Activated CD4-positive, CD25-positive, alpha-beta regulatory T cell treated with anti-CD3 and anti-CD28 coated beads, Interleukin-2, amount 50 U/mL, for 24 hours (primary cell): ENCODE results near the gene GGCX.

Experiments
- ATAC-seq, 2 donors: fragments of 150-1000 bp; cut with Tn5 transposase; one replicate each; pipeline ENCODE4 v1.10.0; 2021; ENCODE audit warnings: mild to moderate bottlenecking in 1 of 2, moderate library complexity in 1 of 2

The GGCX gene

DNA sequence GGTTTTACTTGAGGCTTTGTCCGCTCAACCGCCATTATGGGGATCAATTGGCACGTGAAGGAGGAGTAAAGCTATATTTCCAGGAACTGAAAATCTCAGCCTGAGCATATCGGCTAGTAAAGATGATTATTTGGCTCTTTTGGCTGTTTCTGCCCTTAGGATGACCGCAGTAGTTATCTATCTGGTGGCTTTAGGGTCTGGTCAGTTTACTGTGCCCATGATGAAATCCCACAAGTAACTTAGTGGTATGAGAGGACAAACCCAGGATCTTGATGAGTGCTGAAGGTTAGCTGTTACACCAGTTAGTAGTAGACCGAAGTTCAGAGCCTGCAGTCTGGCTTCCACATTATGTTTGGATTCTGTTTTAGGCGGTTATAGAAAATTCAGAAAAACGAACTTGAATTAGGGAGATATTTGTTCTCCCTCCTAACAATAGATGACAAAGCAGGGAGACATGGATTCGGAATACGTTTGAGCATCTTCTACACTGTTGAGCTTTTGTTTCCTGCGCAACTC lies 21.1 kb downstream of the GGCX start:
- ATAC-seq = no peak

DNA sequence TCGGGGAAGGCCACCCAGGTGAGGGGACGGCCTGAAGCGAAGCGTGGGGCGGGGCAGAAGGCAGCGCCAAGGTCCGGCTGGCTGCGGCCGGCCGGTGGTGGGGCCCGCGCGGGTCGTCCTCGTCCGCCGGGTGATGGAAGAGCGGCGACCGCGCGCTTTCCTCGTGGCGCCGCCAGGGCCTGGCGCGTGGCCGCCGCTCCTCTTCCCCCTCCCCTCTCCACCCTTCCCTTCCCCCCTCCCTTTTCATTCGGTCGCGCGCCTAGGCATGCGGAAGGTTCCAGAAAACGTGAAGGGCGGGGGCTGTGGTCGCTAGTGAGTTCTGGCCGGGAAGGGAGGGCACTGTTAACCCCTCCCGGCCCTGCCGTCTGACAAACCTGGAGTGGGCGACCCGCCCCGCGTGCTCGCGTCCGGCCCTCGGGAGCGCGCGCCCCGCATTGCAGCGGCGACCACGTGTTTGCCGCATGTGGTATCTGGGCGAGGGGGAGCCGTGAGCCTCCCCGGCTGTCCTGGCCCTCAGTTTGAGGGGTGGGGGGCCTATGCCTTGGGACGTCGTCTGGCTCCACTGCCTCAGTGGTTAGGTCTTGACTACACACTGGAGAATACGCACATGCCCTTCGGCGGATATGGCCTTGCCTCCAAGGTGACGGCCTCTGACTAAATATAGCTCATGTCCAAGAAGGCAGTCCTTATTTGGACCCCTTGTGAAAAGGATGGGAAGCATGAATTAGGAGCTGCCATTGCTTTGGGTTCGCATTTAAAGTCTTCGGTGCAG lies 21.7 kb downstream of the GGCX start:
- peak; percentile 47 to 48 for ATAC-seq

DNA sequence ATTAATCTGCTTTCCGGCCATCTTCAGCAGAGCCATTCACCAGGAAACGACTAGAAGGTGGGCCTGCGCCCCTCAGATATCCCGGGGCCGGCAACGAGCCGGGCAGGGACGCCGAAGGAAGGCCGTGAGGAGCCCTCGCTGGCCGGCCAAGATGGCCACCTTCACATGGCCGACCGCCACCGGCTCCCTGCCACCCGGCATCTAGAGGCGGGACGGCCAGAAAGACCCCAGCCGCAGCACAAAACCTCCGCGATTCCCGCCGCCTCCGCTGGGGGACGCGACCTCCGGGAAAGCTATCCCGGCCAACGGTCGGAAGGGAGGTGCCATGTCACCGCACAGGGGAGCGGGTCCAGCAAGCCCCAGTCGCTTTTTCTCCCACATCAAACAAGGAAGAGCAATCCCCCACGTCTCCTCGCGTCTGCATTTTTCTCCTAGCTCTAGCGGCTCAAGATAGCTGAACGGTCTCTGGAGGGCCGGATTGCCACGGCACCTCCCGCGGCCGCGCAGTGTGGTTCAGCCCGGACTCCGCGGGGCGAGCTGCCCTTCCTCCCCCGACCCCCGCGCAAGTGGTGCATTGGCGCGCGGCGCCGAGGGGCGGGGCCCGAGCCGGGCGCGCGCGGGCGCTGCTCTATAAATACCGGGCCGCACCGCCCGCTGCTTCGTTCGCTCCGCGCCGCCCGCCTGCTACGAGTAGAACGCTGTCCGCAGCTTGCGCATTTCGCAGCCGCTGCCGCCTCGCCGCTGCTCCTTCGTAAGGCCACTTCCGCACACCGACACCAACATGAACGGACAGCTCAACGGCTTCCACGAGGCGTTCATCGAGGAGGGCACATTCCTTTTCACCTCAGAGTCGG lies 22.6 kb downstream of the GGCX start, which contains the start of gene MAT2A:
TSS of gene MAT2A (plus strand) at position 662 of the 854 bp plus-strand sequence. CDS start at position 782, 120 bp downstream.
- ATAC-seq = peak; percentile 76 to 83

DNA sequence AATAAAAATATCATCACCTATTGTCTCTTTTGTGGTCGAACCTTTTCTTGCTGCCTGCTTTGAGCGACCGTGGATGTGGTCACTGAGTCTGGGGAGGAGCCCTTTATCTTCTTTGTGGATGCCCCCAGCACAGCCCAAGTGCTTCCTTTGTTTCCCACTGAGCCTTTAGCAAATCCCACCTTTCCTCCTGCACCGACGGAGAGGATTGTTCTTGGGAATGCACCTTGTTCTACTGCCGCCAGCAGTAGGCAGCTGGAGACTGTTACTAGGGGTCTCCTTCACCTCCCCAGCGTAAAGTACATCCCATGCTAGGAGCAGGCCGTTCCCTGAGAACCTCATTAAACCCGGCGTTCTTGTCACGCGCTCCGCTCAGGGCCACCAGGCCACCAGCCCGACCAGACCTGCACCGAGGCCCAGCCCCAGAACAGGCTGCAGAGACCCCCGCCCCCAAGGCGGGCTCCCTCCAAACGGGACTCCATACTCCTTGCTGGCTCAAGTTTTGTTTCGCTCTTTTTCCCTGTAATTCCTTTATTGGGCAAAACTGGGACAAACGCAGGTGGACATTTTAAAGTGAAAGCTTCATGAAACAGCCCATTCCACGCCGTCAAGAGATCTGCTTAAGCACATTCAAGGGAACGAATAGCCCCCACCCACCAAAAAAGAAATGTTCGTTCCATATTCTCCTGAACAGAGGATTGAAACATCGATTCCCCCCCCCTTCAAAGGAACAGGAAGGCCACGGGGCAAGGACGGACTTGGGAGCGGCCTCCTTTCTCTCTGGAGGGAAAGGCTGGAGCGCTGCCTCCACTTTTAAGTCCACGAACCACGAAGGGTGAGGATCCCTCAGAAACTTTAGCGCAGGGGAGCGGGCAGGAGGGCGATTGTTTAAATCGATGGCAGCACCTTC lies 23.4 kb downstream of the GGCX start:
- no peak for ATAC-seq

DNA sequence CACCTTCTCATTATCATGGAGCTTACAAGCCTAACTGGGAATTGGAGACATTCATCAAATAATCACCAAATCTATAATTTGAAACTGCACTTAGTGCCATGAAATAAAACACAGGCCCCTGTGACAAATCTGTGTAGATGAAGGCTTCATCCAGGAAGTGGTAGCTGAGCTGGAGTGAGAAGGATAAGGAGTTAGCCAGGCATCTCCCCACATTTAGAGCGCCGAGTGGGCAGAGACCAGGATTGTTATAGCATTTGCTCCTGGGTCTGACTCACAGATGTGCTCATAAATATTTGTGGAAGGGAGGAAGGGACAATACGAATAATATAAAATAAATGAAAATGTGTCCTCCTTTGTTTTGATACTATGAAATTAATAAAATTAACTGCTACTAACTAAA lies 24.8 kb downstream of the GGCX start:
- no peak for ATAC-seq

DNA sequence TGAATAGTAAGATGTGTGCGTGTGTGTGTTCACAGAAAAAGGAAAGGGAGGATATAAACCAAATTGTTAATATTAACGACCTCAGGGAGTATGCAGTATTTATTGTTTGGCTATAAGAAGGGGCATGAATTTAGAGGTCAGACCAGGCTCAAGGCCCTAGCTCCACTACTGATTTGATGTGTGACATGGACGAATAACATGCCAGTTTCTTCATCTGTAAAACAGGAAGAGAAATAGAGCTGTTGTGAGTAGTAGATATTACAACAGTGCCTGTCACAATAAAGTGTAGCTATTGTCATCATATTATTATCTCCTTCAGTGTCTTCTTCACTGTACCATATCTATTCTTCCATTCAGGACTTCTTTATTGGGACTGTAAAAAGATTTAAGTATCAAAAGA lies 26.4 kb downstream of the GGCX start:
- no peak for ATAC-seq

DNA sequence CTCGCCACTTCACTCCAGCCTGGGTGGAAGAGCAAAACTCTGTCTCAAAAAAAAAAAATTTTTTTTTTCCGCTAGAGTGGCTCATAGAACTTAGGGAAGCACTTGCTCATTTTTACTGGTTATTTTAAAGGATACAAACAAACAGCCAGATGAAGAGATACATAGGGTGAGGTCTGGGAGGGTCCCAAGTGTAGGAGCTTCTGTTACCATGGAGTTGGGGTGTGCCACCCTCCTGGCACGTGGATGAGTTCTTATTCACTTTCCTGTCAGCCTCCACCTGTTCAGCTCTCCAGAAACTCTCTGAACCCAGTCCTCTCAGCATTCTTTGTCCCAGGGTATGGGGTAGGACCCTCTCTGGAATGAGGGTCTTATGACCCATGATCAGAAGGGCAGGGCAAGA lies 27.2 kb downstream of the GGCX start:
- no peak for ATAC-seq

DNA sequence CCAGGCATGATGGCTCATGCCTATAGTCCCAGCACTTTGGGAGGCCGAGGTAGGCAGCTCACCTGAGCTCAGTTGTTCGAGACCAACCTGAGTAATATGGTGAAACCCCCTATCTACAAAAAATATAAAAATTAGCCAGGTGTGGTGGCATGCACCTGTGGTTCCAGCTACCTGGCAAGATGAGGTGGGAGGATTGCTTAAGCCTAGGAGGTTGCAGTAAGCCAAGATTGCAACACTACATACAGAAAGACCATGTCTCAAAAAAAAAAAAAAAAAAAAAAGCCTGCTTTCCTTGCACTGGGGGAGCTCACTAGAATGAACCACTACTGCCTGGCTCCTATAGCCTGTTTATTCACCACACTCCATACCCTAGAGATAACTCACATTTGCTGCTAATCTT lies 29.7 kb downstream of the GGCX start:
- ATAC-seq = no peak

DNA sequence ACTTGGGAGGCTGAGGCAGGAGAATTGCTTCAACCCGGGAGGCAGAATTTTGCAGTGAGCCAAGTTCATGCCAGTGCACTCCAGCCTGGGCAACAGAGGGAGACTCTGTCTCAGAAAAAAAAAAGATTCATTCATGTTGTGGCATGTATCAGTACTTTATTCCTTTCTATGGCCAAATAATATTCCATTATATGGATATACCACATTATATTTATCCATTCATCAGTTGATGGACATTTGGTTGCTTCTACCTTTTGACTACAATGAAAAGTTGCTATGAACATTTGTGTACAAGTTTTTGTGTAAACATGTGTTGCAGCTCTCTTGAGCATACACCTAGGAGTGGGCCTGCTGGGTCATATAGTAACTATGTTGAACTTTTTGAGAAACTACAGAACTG lies 31.5 kb downstream of the GGCX start:
- no peak for ATAC-seq

DNA sequence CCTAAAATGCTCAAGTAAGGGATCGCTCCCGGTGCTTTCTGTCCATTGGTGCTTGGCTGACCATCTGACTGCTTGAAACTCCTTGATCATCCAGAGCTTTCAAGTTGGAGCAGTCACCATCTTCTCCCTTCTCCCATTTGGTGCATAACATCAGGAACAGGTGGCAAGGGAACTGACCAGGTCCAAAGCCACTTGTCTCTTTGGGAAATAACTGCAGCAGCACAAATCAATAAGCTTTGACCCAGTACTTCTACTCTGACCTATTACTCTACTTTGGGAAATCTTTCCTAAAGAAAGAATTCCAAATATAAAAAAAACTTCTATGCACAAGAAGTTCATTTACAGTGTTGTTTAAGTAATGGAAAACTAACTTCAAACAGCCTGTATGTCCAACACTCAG lies 32.9 kb downstream of the GGCX start:
- no peak for ATAC-seq

DNA sequence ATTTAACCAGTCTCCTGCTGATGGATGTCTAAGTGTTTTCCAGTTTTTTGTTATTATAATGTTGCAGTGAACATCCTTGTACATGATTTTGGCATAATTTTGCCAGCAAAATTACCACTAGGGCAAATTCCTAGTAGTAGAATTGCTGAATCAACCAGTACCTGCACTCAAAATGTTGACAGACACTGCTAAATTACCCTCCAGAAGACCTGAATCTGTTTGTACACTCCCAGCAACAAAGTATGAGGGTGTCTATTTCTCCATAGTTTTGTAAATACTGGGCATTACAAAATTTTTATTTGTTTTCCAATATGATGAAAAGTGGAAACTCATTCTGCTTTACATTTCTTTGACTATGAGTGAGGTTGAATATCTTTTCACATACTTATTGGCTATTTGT lies 33.5 kb downstream of the GGCX start:
- no peak for ATAC-seq

DNA sequence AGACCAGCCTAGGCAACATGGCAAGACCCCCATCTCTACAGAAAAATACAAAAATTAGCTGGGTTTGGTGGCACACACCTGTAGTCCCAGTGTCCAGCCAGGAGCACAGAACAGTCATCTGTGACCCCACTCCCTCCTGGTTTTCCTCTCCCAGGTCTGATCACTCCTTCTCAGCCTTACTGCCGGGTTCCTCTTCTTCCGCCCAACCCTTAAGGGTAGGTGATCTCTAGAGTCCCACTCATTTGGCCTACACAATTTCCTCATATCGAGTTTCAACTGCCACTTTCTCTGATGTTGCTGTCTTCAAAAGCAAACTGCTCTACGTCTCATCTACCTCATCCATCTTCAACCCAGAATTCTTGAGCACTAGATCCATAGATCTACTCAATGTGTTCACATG lies 35.7 kb downstream of the GGCX start:
- no peak for ATAC-seq

DNA sequence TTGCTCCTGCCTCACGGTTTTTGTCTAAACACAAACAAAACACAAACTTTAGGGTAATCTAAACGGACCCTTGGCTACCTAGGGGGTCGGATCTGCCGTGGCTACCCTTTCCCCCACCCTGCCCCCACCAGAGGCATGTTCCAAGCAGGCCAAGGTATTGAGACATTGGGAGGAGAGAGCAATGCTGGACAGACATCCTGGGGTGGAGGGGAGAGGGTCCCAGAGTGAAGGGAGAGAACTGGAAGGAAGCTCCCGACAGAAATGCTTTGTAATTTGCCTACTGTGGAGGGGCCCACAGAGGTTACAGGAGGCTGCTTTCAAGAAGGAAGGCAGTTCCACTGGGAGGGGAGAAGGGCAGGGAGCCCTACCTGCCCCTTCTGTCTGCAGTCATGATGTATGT lies 36.3 kb downstream of the GGCX start:
- no peak for ATAC-seq

DNA sequence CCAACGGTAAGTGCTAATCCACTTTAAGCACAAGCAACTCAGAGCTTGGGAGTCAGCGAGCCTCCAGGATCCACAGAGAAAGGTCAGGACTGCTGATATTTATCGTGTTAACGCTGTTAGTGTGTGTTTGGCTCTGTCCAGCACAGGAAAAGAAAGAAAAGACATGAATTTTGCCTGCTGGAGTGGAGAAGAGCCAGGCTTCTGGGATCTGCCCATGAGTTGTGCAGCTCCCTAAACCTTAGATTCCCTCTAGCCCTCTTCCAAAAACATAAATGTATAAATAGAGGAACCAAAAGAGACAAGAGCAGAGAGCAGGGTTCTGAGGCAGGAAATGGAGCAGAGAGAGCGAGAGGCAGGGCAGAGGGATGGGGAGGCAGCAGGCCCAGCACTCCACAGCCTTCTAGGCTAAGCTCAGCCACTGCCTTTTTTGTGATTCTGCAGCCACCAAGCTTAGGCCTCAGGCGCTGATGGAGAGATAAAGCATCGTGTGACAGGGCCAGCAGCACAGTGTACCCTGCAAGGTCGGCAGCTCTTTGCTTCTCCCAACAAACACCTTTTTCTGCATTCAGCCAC lies 36.9 kb downstream of the GGCX start:
- ATAC-seq = no peak

DNA sequence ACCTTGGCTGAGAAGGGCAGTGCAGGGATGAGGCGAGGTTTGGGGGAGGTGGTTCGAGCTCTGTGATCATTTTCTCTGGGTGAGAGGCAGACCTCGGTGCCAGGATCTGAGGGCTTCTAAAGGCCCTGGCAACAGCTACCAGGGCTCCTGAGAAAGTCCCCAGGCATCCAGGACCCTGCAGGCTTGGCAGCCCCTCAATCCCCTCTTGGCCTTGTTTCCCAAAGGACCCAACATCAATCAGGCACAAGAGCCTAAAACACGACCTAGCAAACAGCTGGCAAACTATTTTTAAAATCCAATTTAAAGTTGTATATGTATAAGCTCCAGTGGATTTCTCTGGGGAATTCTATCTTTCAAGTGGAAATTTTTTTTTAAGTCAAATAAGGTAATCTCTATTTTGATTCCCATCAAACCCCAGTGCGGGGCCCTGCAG lies 37.4 kb downstream of the GGCX start:
- ATAC-seq = no peak

DNA sequence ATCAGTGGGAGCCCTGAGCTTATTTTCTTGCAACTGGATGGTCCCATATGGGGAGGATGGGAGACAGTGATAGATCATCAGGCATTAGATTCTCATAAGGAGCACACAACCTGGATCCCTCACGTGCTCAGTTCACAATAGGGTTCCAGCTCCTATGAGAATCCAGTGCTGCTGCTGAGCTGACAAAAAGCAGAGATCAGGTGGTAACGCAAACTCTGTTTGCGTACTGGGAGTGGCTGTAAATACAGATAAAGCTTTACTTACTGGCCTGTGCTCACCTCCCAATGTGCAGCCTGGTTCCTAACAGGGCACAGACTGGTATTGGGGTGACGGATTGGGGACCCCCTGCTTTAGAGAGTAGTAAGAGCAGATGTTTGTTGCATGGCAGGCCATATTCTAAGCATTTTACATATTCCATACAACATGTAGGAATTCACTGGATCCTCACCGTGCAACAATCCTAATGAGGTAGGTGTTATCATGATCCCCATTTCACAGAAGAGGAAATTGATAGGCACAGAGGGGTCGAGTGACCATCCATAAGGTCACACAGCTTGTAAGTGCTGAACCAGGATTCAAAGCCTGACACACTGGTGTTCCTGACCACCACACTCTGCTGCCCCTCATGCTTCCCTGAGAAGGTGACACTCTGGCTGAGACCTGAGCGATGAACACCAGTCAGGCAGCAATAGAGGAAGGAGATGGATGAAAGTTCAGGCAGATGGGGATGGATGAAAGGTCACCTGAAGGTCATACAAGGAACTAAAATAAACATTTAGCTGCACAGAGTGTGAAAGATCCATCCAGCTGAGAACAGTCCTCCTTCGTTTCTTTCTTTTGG lies 38.0 kb downstream of the GGCX start:
- no peak for ATAC-seq

DNA sequence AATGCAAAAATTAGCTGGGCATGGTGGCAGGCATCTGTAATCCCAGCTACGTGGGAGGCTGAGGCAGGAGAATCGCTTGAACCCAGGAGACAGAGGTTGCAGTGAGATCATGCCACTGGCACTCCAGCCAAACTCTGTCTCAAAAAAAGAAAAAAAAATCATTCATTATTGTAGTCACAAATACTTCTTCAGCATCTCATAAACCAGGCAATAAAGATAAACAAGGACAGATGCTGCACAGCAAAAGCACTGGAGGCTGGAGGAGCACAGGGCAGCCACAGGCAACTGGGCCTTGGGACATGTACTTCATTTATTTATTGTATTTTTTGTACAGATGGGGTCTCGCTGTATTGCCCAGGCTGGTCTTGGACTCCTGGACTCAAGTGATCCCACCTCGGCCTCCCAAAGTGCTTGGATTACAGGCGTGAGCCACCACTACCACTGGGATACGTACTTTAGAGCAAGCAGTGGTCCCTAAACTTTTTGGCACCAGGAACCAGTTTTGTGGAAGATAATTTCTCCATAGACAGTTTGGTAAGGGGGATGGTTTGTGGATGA lies 39.1 kb downstream of the GGCX start:
- ATAC-seq = no peak

DNA sequence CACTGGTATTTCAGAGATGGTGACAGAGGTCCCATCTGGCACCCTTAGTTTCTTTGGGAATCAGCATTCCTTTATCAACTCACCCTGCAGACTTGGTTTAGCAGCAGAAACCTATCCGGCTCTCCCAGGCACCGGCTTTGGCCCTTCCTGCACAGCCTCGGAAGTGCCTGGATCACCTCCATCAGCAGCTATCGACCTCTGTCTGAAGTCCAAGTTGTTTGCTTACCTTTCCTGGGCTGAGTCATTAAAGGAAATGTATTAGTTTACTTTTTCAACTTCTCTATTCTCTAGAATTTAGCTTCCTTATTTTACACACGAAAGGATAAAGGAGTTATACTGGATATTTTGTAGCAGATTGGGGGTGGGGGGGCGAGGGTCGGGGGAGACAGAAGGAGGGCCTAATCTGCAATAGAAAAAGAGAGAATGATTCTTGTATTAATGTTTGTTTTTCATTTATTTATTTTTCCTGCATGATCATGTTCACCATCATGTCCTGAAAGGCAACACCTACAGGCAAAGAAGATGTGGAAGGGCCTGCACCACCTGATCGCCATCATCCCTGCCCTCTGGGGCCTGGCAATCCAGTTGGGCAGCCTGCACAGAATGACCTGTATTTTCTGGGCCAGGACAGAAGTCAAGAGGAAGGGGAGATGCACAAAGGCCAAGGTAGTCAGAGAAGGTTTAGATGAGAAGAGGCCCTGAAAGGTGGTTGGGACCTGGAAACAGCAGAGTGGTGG lies 44.5 kb downstream of the GGCX start:
- no peak for ATAC-seq

DNA sequence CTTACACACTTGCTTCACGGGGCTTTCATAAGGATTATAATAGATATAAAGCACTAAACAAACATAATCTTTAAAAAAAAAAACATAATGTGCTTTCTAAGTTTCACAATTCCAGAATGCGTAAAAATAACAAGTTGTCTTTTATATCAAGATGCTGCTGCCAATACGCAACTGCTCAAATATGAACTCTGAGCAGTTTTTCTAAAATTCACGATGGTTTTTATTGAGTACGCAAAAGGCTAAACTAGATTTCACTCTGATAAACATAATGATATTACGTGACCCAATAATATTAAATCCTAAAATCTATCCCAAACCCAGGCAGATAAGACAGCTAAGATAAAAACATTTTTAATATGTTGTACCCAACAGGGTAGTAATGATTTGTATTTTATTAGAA lies 47.0 kb downstream of the GGCX start:
- ATAC-seq = no peak
